OCI-LY3 (cell line): ENCODE data around the gene TNS2.

Source experiments
- H2AFZ ChIP-seq: fragments of 200-600, 300-600 bp; shearing (Covaris generic); 2 replicates; pipeline ENCODE4 v1.6.0; 2014; ENCODE audit warnings: antibody characterized with exemption, low read depth, low read length
- H3K27ac ChIP-seq: fragments of 200-600, 300-600 bp; sonication (generic); 2 replicates; pipeline ENCODE4 v1.5.1; 2014; ENCODE audit warnings: mild to moderate bottlenecking, low read length, moderate library complexity, mixed read lengths
- H3K27me3 ChIP-seq: fragments of 200-600, 300-600 bp; sonication (generic); 2 replicates; pipeline ENCODE4 v1.6.1; 2014; ENCODE audit warnings: low read depth, low read length, mixed read lengths
- H3K36me3 ChIP-seq: fragments of 200-600, 300-600 bp; sonication (generic); replicated peaks from 2 replicates; pipeline ENCODE3; 2014; ENCODE audit warnings: low read depth, low read length, mixed read lengths
- H3K4me1 ChIP-seq: fragments of 300-600, 200-600 bp; sonication (generic); 2 replicates; pipeline ENCODE4 v1.6.1; 2014; ENCODE audit warnings: low read length, mixed read lengths
- H3K4me2 ChIP-seq: fragments of 200-600, 300-600 bp; sonication (generic); 2 replicates; pipeline ENCODE4 v1.6.1; 2014; ENCODE audit warnings: low read length, mixed read lengths
- H3K4me3 ChIP-seq: fragments of 300-600, 200-600 bp; sonication (generic); 2 replicates; pipeline ENCODE4 v1.5.1; 2014; ENCODE audit warnings: antibody characterized with exemption, mild to moderate bottlenecking, low read length, moderate library complexity
- H3K79me2 ChIP-seq: fragments of 300-600, 200-600 bp; shearing (Covaris generic); 2 replicates; pipeline ENCODE4 v1.6.1; 2014; ENCODE audit warnings: mild to moderate bottlenecking, low read length, mixed read lengths
- H3K9ac ChIP-seq: fragments of 300-600, 200-600 bp; shearing (Covaris generic); 2 replicates; pipeline ENCODE4 v1.6.0; 2014; ENCODE audit warnings: mild to moderate bottlenecking, low read length, moderate library complexity
- H3K9me3 ChIP-seq: fragments of 200-600, 300-600 bp; shearing (Covaris generic); 2 replicates; pipeline ENCODE4 v1.6.1; 2014; ENCODE audit warnings: low read length, mixed read lengths; ENCODE audit not compliant: insufficient read depth
- H4K20me1 ChIP-seq: fragments of 200-600, 300-600 bp; sonication (generic); 2 replicates; pipeline ENCODE4 v1.6.1; 2016; ENCODE audit warnings: low read length, mixed read lengths; ENCODE audit not compliant: insufficient read depth
- CTCF ChIP-seq: fragments of 200-600, 300-600 bp; sonication (generic); IDR thresholded peaks from 2 replicates; pipeline ENCODE4 v1.5.1; 2014; ENCODE audit warnings: antibody characterized with exemption, low read length, low read depth
- EZH2phosphoT487 ChIP-seq: fragments of 200-600 bp; shearing (Covaris generic); IDR thresholded peaks from 2 replicates; pipeline ENCODE4 v1.6.1; 2018; ENCODE audit warnings: antibody characterized with exemption, mixed run types, low read depth

TNS2 gene

GRCh38 chr12:53044052-53044581 lies 5.7 kb upstream of the TNS2 start:
- Histone ChIP-seq H3K79me2 (no peaks in the 10 kb centered on the region), H3K36me3 (peaks cover 15% of the 10 kb centered on the region), H2AFZ (no peak overlapping the region), H3K9me3 (no peaks in the 10 kb centered on the region), H3K4me1 (peaks cover 9% of the 10 kb centered on the region; the same call in 1 of the 2 replicates), H3K4me3 (no peak overlapping the region), H3K9ac (no peak overlapping the region), H3K4me2 (no peak overlapping the region), H3K27me3 (no peaks in the 10 kb centered on the region), H3K27ac (no peak overlapping the region), H4K20me1 (peaks cover 9% of the 10 kb centered on the region)
- TF ChIP-seq EZH2phosphoT487 (no peak), CTCF (no peak)

GRCh38 chr12:53044896-53045695 lies 4.8 kb upstream of the TNS2 start:
- Histone ChIP-seq H2AFZ (no peak overlapping the region), H3K4me1 (peaks cover 9% of the 10 kb centered on the region; the same call in 1 of the 2 replicates), H3K4me2 (no peak overlapping the region), H4K20me1 (0 out of 2 replicates have a peak, but pooled peaks cover 7% of the 10 kb centered on the region), H3K4me3 (no peak overlapping the region), H3K27ac (no peak overlapping the region), H3K27me3 (no peaks in the 10 kb centered on the region), H3K9ac (no peak overlapping the region), H3K79me2 (no peaks in the 10 kb centered on the region), H3K9me3 (no peaks in the 10 kb centered on the region), H3K36me3 (peaks cover 6% of the 10 kb centered on the region)
- TF ChIP-seq EZH2phosphoT487 (no peak), CTCF (no peak)

- Histone ChIP-seq H3K4me1 (peaks cover 9% of the 10 kb centered on the region; the same call in 1 of the 2 replicates), H4K20me1 (0 out of 2 replicates have a peak, but pooled peaks cover 7% of the 10 kb centered on the region), H2AFZ (no peak overlapping the region), H3K4me3 (peak overlapping the region; percentile 100), H3K79me2 (no peaks in the 10 kb centered on the region), H3K27ac (no peak overlapping the region), H3K27me3 (no peaks in the 10 kb centered on the region), H3K9ac (no peak overlapping the region), H3K9me3 (no peaks in the 10 kb centered on the region), H3K4me2 (peak overlapping the region; percentile 100; the same call in 1 of the 2 replicates), H3K36me3 (peaks cover 6% of the 10 kb centered on the region)
- no peak for TF ChIP-seq EZH2phosphoT487
- TF ChIP-seq CTCF = no peak
Measured at GRCh38 chr12:53045696-53046045, 4.2 kb upstream of the TNS2 start.

GRCh38 chr12:53046655-53047220 lies 3.1 kb upstream of the TNS2 start:
- Histone ChIP-seq H3K27ac (peak overlapping the region; percentile 38; the same call in 1 of the 2 replicates), H3K27me3 (no peaks in the 10 kb centered on the region), H3K9me3 (no peaks in the 10 kb centered on the region), H3K4me3 (peak overlapping the region; percentile 100), H2AFZ (peak overlapping the region; percentile 100), H3K4me1 (peaks cover 9% of the 10 kb centered on the region; the same call in 1 of the 2 replicates), H3K79me2 (no peaks in the 10 kb centered on the region), H3K4me2 (peak overlapping the region; percentile 100), H4K20me1 (0 out of 2 replicates have a peak, but pooled peaks cover 7% of the 10 kb centered on the region), H3K9ac (peak overlapping the region; percentile 97), H3K36me3 (peaks cover 6% of the 10 kb centered on the region)
- no peak for TF ChIP-seq CTCF
- TF ChIP-seq EZH2phosphoT487 = no peak
